Brain microvascular endothelial cell (primary cell): Measurements from ENCODE around the gene CEACAM21.
"Not testable (repeated sequence)": the region's sequence is repeated elsewhere in the genome, so short reads cannot be mapped to it uniquely, and the experiment has no call there.

ENCODE experiments used
- DNase-seq: peaks from one replicate; pipeline ENCODE4 v3.0.0-alpha.2; 2020
- H3K27ac ChIP-seq: fragments of 250-450 bp; sonication (Bioruptor Pico); 2 replicates; pipeline ENCODE4 v1.5.1; 2020; ENCODE audit warnings: mild to moderate bottlenecking, moderate library complexity
- H3K27me3 ChIP-seq: fragments of 250-450 bp; sonication (Bioruptor Pico); replicated peaks from 2 replicates; pipeline ENCODE4 v1.5.1; 2020; ENCODE audit warnings: mild to moderate bottlenecking
- H3K36me3 ChIP-seq: fragments of 250-450 bp; sonication (Bioruptor Pico); replicated peaks from 2 replicates; pipeline ENCODE4 v1.5.1; 2020; ENCODE audit warnings: mild to moderate bottlenecking
- H3K4me3 ChIP-seq: 2 replicates; pipeline ENCODE4 v1.5.1; 2011; ENCODE audit warnings: low read depth, mild to moderate bottlenecking, control low read depth, low read length, moderate library complexity
- CTCF ChIP-seq: IDR thresholded peaks from 2 replicates; pipeline ENCODE4 v1.5.1; 2011; ENCODE audit warnings: low read depth, mild to moderate bottlenecking, moderate library complexity, low read length, control low read depth, inconsistent platforms; ENCODE audit errors: missing control alignments
- in situ Hi-C: cut with HindIII; loops from 2 replicates; pipeline ENCODE4 v1.10.0; 2017; ENCODE audit warnings: low sequenced_read_pairs, low pct_ligation_motif_present

CEACAM21 gene

GRCh38 chr19:41570179-41570578, 5.8 kb upstream of the CEACAM21 start:
- in situ Hi-C loops, result no loop called here

DNA sequence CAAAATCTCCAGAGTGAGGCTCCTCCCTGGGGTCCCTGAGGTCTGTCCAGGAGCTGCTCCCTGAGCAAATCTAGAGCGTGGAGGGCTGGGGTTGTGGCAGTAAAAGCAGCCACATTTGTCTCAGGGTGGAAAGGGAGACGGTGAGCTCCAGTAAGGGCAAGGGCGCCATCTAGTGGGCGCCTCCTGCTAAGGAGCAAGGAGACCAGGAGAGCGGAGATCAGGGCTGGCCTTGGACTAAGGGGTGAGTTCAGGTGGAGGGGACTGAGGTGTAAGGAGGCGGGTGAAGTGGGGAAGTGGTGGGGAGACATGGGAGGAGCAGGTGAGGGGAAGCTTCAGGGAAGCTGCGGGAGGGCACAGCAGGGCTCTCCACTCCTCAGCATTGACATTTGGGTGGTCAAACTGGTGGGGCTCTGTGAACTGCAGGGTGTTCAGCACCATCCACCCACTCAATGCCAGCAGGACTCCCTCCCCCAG, 5.3 kb upstream of the CEACAM21 start:
- peak; percentile 55 for DNase-seq
- TF ChIP-seq CTCF, result peak; percentile 95
- Histone ChIP-seq H3K36me3 (no peaks in the 10 kb centered on the region), H3K27ac (no peak overlapping the region), H3K4me3 (no peak overlapping the region), H3K27me3 (peaks cover 10% of the 10 kb centered on the region)
- in situ Hi-C loops, result no loop called here

More at GRCh38 chr19:41570179-41570578, 5.8 kb upstream of the CEACAM21 start:
- H3K27ac ChIP-seq, result no peak overlapping the region
- no peak for TF ChIP-seq CTCF
- H3K27me3 ChIP-seq, result peaks cover 15% of the 10 kb centered on the region
- no peak overlapping the region for H3K4me3 ChIP-seq
- no peak for DNase-seq
- no peaks in the 10 kb centered on the region for H3K36me3 ChIP-seq

GRCh38 chr19:41577144-41577830, 1.3 kb downstream of the CEACAM21 start:
- Histone ChIP-seq H3K36me3 (no peaks in the 10 kb centered on the region), H3K27ac (no peak overlapping the region), H3K4me3 (no peak overlapping the region), H3K27me3 (no peaks in the 10 kb centered on the region)
- TF ChIP-seq CTCF, result no peak
- no peak for DNase-seq
- in situ Hi-C loops, result no loop called here

GRCh38 chr19:41577833-41578232, 1.9 kb downstream of the CEACAM21 start:
- H3K36me3 ChIP-seq, result no peaks in the 10 kb centered on the region
- no peak overlapping the region for H3K4me3 ChIP-seq
- DNase-seq, result no peak
- H3K27ac ChIP-seq, result no peak overlapping the region
- H3K27me3 ChIP-seq, result no peaks in the 10 kb centered on the region
- in situ Hi-C loops, result no loop called here
- TF ChIP-seq CTCF, result no peak

GRCh38 chr19:41578886-41579285, 2.9 kb downstream of the CEACAM21 start:
- no peak overlapping the region for H3K4me3 ChIP-seq
- H3K27ac ChIP-seq, result no peak overlapping the region
- no peaks in the 10 kb centered on the region for H3K36me3 ChIP-seq
- in situ Hi-C loops, result no loop called here
- DNase-seq, result no peak
- no peaks in the 10 kb centered on the region for H3K27me3 ChIP-seq
- TF ChIP-seq CTCF, result no peak

- H3K27me3 ChIP-seq, H3K4me3 ChIP-seq, H3K36me3 ChIP-seq, in situ Hi-C loops, DNase-seq, H3K27ac ChIP-seq: not testable (repeated sequence)
These were observed 5.1 kb downstream of the CEACAM21 start for GRCh38 chr19:41581068-41581467.

GRCh38 chr19:41582577-41583182, 6.7 kb downstream of the CEACAM21 start:
- H3K27ac ChIP-seq, H3K4me3 ChIP-seq, in situ Hi-C loops, H3K36me3 ChIP-seq, DNase-seq, H3K27me3 ChIP-seq: not testable (repeated sequence)
